HepG2 (cell line): ENCODE data around the gene ANKRD60.

ENCODE experiments used
- ESRRA ChIP-seq: sonication (generic); formaldehyde crosslinking; IDR thresholded peaks from 2 replicates; pipeline ENCODE4 v1.5.1; 2020; ENCODE audit warnings: mild to moderate bottlenecking, low read depth, missing genetic modification reagents
- EZH2 ChIP-seq: conservative IDR thresholded peaks from 2 replicates; pipeline ENCODE4 v1.6.1; 2012; ENCODE audit warnings: mild to moderate bottlenecking, low read depth, low read length, moderate library complexity
- POLR2AphosphoS5 ChIP-seq: IDR thresholded peaks from 2 replicates; pipeline ENCODE4 v1.6.1; 2012; ENCODE audit warnings: low read depth, low read length
- RAD21 ChIP-seq: fragments of 450-650 bp; formaldehyde crosslinking; IDR thresholded peaks from 2 replicates; pipeline ENCODE4 v1.5.0; 2020; ENCODE audit warnings: mild to moderate bottlenecking
- SP5 ChIP-seq: IDR thresholded peaks from 2 replicates; pipeline ENCODE4 v1.6.1; 2016; ENCODE audit warnings: low read depth, borderline replicate concordance
- TF ChIP-seq, protein P1 (sequence below): sonication (generic); formaldehyde crosslinking; IDR thresholded peaks from 2 replicates; pipeline ENCODE4 v1.5.0; 2020; ENCODE audit warnings: mild to moderate bottlenecking, missing genetic modification reagents, moderate library complexity
- TF ChIP-seq, protein P2 (sequence below): IDR thresholded peaks from 2 replicates; pipeline ENCODE4 v1.6.1; 2016; ENCODE audit warnings: low read depth

DNA sequence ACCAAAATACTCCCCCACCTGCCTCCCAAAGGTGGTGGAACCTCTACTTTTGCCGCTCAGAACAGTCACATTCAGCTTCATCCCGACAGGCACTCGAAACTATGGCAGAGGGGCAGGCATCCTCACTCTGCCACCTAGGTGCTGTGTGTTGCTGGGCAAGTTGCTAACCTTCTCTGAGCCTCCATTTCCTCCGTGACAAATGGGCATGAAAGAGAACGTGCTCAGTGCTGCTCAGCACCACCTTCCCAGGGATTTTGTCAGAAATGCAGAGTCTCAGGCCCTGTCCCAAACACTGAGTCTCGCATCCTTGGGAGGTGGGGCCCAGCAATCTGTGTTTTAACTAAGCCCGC, 18.1 kb downstream of the ANKRD60 start:
- TF ChIP-seq, protein P1, sequence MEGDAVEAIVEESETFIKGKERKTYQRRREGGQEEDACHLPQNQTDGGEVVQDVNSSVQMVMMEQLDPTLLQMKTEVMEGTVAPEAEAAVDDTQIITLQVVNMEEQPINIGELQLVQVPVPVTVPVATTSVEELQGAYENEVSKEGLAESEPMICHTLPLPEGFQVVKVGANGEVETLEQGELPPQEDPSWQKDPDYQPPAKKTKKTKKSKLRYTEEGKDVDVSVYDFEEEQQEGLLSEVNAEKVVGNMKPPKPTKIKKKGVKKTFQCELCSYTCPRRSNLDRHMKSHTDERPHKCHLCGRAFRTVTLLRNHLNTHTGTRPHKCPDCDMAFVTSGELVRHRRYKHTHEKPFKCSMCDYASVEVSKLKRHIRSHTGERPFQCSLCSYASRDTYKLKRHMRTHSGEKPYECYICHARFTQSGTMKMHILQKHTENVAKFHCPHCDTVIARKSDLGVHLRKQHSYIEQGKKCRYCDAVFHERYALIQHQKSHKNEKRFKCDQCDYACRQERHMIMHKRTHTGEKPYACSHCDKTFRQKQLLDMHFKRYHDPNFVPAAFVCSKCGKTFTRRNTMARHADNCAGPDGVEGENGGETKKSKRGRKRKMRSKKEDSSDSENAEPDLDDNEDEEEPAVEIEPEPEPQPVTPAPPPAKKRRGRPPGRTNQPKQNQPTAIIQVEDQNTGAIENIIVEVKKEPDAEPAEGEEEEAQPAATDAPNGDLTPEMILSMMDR (CRISPR knock-in tag): no peak
- TF ChIP-seq ESRRA: no peak
- no peak for TF ChIP-seq SP5
- TF ChIP-seq, protein P2, sequence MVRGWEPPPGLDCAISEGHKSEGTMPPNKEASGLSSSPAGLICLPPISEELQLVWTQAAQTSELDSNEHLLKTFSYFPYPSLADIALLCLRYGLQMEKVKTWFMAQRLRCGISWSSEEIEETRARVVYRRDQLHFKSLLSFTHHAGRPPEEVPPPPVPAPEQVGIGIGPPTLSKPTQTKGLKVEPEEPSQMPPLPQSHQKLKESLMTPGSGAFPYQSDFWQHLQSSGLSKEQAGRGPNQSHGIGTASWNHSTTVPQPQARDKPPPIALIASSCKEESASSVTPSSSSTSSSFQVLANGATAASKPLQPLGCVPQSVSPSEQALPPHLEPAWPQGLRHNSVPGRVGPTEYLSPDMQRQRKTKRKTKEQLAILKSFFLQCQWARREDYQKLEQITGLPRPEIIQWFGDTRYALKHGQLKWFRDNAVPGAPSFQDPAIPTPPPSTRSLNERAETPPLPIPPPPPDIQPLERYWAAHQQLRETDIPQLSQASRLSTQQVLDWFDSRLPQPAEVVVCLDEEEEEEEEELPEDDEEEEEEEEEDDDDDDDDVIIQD (CRISPR knock-in tag): no peak
- TF ChIP-seq RAD21 (CRISPR knock-in tag): no peak
- no peak for TF ChIP-seq EZH2
- no peak for TF ChIP-seq POLR2AphosphoS5
